Stimulated activated CD4-positive, alpha-beta T cell treated with anti-CD3 and anti-CD28 coated beads, TNF-alpha, amount 100 ng/mL, for 1 hour (primary cell): ENCODE results near the gene TTC7B.

Experiments
- DNase-seq, 3 donors: peaks; one replicate each; pipeline ENCODE4 v3.0.0-alpha.2; 2020; ENCODE audit warnings: low read depth in 3 of 3, low spot score in 1 of 3

Gene TTC7B

DNA sequence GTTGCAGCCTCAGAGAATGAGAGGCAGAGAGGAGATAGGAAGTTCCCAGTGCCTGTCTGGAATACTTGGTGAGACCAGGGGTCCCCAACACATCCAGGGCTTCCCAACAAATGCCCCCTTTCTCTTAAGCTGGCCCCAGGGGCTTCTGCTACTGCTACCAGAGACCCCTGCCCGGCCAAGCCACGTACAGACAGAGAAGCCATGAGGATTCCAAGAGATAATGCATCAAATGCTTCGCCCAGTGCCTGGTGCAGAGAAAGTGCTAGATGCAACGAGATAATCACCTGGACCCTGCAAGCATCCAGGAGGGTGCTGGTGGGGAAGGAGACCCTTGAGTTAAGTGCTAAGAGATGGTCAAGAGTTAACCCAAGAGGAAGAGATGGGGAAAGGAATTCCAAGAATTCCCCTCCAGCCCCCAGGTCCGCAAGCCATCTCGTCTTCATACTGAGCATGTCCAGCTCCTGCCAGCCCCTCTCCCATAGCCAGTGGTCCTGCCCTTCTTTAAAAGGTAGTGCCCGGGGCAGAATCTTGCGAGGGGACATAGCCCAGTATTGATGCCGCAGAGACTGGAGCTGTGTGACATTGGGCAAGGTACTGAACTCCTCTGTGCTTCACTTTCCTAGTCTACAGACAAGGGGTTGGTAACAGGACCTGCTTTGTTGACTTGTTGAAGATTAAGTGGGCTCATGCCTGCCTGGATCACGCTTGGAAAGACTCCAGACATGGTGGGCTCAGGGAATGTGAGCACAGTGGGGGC, 316.1 kb downstream of the TTC7B start:
- DNase-seq = no peak

DNA sequence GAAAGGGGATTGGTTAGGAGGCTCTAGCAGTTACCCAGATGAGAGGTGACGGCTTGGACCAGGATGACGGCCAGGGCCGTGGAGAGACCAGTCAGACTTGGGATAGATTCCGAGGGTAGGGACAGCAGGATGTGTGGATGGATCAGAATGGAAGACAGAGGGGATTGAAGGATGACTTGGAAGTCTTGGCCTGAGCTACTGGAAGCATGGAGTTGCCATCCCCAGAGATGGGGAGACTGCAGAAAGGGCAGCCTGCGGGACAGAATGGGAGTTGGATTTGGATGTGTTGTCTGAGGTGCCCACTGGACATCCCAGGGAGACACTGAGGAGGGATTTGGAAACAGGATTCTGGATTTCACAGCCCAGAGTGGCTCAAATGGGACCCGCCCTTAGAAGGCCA, 317.1 kb downstream of the TTC7B start:
- no peak for DNase-seq

DNA sequence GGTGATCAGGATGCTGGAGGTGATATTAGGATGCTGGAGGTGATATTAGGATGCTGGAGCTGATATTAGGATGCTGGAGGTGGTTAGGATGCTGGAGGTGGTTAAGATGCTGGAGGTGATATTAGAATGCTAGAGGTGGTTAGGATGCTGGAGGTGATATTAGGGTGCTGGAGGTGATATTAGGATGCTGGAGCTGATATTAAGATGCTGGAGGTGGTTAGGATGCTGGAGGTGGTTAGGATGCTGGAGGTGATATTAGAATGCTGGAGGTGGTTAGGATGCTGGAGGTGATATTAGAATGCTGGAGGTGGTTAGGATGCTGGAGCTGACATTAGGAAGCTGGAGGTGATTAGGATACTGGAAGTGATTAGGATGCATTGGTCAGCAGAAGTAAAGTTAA, 318.0 kb downstream of the TTC7B start:
- DNase-seq = no peak

DNA sequence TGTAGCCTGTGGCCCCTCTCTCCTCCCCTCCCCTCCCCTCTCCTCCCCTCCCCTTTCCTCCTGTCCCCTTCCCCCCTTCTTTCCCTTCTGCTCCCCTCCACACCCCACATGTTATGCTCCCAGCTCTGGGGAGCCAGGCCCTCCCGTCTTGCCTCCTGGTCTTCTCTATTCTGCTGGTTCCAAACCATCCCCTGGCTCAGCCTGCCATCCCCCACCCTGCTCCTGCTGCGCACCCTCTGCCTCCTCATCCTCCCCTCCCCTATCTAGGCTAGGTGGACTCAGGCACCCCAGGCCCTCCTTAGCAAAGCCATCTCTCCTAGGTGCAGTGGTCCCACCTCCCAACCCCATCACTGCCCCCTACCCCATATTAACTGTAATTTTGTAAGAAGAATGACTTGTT, 319.9 kb downstream of the TTC7B start:
- DNase-seq = no peak

DNA sequence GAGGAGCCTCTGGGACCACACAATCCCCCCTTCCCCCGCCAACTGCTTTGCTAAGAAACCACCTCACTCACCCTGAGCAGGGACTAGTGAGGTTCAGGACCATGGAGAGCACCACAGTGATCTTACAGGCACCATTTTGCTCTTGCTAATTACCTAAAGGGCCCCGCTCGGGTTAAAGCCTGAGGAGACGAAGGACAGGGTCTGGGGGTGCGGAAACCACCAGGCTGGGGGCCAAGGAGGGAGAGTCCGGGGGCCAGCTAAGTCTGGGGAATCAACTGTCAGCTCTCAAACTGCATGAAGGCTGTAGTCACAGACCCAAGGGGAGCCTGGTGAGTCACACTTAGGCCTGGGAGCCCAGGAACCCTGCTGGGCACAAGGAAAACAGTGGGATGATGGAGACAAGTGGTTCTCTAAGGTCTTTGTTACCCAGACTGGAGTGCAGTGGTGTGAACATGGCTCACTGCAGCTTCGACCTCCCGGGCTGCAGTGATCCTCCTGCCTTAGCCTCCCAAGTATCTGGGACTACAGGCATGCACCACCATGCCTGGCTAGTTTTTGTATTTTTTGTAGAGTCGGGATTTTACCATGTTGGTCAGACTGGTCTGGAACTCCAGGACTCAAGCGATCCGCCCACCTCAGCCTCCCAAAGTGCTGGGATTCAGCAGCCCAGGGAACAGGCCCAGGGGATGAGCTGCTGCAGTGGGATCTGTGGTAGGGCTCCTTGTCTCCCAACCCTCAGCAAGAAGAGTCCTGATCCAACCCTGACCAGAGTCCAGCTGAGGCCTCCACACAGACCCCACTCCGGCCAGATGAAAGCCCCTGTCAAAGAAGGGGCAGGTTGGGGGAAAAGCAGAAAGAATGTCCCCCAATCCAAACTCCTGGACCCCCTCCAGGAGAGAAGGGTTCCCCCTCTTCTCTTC, 320.6 kb downstream of the TTC7B start:
- no peak for DNase-seq

DNA sequence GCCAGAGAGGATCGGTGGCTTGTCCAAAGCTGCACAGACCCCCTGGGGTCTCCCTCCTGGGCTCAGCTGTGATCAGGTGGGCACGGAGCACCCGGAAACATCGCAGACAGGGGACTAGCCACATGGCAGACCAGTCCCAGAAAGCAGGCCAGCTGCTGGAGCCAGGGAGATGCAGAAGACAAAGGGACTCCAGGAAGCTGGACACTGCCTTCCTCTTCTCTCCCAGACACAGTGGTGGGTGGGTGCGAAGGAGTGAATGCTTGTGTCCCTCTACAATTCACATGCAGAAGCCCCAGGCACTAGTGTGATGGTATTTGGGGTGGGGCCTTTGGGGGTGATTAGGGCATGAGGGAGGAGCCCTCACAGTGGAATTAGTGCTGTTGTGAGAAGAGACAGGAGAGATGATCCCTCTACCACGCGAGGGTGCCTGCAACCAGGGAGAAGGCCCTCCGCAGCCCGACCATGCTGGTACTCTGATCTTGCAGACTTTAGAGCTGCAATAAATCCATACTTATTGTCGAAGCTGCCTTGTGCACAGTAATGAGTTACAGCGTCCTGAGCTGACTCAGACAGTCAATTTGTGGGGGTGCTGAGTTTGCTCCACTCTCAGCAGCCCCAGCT, 324.2 kb downstream of the TTC7B start:
- DNase-seq = no peak

DNA sequence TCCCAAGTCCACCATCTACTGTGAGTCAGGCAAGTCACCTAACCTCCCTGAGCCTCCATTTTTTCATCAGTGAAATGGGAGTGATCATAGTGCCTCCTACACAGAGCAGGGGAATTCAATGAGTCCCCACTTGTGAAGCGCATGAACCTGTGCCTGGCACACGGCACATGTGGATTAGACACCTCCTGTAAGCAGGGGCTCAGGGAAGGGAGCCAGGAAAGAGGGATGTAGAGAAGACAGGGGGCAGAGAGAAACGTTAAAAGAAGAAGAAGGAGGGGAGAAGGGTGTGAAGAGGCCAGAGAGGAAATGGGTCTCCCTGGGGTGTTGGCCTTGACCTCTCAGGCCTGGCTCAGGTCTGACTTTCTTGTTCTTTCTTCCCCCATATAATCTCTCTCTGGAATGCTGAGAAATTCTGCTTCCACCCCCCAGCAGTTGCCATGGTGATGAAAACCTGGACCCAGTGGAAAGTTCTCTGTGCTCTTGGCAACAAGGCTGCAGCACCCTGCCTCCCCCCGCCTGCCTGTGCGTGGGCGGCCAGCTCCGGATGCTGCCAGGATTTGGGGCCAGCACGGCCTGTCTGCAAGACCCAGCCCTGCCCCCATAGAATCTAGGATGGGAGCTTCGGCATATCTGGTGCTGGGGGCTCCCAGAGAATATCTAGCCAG, 324.9 kb downstream of the TTC7B start:
- no peak for DNase-seq

DNA sequence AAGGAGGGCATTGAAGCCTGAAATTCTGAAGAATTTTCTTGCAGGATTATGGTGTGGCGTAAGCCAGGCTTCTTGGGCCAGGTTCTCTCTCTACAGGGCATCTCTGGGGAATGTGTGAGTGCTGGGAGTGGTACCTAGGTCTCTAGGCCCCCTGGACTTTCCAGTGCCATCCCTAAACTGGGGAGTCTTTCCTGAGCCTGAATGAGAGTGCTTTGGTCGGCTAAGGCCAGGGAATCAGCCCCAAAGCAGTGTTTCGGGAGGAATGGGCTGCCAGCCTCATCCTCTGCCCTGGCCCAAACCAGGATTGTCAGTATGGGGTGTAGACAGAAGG, 325.5 kb downstream of the TTC7B start:
- no peak for DNase-seq

DNA sequence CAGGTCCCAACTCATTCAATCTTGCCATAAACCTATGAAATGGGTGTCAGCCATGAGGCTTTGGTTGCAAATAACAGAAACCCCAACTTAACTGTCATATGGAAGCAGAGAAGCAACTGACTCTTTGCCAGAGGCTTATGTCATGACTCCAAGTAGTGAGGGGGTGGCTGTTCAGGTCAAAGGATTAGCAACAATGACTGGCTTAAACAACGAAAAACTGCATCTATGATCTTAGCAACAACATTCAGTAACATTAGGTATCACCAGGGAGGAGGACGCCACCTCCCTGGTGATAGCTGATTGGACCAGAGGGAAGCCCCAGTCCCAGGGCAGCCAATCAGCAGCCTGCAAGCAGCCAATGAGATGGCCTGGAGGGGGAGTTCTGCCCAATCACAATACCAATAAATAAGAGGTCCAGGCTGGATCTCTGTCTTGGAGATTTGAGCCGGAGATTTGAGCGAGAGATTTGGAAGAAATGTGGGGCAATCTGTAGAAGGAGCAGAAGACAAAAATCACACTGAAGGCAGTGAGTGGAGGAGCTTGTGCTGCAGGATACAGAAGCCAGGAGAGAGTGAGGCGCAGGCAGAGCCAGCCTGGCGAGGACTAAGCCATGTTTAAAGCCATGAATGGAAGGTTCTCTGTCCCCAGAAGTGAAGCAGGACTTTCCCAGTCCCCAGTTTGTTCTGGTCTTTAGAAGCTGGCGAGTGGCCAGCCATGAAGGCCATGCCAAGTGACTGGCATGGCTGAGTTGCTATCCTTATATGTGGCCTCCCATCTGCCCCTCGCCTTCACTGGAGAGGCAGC, 326.1 kb downstream of the TTC7B start:
- no peak for DNase-seq

DNA sequence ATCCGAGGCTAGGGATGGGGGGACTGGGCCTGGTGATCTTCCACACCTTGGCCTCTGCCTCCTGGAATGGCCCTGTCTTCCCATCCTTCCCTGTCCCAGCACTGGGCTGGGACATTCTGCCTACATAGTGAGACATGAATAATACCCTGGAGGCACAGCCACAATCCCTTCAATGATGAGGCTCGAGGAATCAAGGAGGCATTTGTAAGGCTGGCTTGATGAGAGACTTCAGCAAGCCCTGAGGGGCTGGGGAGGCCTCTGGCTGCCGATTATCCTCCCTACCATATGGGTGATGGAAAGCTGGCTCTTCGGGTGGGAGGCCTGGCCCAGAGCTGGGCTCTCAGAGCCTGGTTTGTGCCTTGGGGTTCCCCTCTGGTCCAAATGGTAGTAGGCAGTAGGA, 326.9 kb downstream of the TTC7B start:
- no peak for DNase-seq

DNA sequence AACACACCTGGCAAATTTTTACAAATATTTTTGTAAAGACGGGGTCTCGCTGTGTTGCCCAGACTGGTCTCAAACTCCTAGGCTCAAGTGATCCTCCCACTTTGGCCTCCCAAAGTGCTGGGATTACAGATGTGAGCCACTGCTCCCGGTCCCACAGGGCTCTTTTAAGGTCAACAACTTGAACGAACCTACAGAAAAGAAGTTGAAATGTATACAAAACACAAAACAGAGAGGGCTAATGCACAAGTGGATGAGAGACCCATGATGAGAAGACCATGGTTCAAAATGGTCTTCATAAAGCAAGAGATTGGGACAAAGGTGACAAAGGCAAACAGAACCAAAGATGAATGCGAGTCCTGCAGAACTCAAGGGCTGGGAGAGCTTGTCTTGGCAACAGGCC, 328.0 kb downstream of the TTC7B start:
- no peak for DNase-seq

DNA sequence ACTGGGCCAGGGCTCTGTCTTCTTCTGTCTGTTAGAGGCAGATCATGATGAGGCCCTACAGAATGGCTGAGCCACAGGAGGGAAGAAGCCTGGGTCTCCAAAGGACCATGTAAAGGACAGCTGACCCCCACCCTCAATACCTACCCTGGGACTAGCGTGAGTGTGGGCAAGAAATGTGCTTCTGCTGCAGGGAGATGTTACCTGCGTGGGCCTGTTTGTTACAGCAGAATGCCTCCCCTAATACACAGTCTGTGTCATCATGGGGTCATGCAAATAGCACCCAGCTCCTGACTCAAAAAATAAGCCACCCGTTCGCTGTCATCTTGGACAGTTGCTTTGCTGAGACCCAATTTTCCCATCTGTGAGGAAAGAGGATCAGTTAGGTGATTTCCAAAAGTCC, 328.8 kb downstream of the TTC7B start:
- no peak for DNase-seq

DNA sequence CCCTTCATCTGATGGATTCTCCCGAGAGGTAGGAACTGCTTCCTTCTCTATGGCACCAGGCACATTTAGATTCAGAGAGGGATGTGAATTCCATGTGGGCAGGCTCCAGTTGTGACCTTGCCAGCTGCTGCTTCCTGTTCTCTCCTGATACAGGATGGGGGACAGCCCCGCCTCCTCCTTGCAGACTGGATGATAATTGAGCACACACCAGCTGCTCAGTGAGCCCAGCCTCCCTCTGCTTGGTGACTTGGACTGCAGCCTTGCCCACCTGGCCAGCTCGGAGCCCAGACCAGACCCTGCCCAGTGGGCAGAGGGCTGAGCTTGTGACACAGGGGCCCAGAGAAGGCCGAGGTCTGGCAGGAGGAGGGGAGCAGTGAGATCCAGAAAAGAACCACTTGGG, 329.2 kb downstream of the TTC7B start:
- no peak for DNase-seq

DNA sequence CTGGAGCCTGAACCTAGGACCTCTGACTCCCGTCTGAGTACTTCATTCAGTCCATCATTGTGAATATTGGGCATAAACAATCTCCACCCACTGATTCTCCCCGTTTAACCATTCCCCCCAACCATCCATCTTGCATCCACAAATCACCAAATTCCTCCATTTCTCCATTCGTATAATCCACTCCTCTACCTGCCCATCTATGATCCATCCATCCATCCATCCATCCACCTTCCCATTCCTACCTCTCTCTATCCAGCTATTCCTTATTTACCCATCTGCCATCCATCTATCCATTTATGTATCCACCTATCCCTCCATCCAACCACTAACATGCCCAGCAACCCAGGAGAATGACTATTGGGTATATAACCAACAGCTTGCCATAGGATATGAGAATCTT, 331.9 kb downstream of the TTC7B start:
- DNase-seq = no peak

DNA sequence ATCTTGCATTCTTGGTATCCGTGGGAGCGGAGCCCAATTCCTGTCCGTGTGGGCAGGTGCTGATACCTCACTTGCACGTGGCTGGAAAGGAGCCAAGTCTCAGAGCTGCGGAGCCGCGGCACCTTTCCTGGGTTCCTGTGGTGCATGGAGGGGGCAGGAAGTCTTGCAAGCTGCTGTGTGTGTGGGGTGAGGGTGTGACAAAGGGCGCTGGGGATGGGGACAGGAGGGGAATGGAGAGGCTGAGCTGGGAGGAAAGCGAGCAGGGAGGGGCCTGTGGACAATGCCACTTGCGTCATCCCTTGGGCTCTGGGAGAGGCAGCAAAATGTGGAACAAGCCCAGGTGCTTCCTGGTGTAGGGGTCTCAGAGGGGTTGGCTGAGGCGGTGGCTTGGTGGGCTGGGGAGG, 332.7 kb downstream of the TTC7B start:
- DNase-seq = peak in 1 of 3 donors; percentile 8

DNA sequence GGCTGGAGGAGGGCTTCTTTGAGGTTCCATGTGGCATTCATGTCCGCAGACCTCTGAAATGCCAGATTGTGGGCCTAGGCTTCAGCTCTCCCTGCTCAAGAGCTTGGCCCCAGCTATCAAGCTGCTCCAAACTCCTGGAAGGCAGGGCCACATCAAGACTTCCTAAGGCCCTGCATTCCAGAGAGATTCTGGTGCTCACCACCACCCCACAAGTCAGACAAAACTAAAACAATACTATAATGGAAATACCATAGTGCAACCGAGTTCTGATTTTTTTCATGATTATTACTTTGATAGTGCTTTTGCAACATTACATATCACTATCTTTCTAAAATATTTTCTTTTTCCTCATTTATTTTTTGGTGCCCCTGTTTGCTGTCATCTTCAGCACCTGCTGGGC, 333.1 kb downstream of the TTC7B start:
- DNase-seq = no peak

DNA sequence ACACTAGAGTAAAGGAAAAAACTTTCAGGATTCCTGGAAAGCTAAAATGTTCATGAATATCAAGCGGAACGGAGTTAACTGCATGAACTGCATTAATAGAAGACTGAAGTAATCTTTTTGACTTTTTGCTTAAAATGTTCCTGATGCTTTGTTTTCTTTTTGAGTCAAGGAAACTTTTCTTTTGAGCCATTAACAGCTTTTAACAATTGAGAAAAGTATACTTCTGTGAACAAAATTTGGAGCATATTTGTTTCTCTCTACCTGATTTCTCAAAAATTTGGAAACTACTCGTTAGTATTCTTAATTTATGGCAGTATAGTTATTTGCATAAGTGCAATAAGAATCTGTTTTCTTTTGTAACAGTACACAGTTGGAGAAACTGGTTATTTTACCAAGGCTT, 340.9 kb downstream of the TTC7B start:
- no peak for DNase-seq
